ENCODE data around the gene MEF2A. TPM values are rescaled to one million over a fixed set of nuclear protein-coding genes. Genes with fewer than 3 reads are reported as not detected.

MEF2A gene
- total RNA-seq, 1 donor from 2014 or later = 27.2 TPM

- intact Hi-C loops (cut with micrococcal nuclease) = no loop called here
Measured at GRCh38 chr15:99753066-99753465, 187.3 kb downstream of the MEF2A start.

- intact Hi-C loops (cut with micrococcal nuclease) = loop anchor here (1.0 to 5.0 kb wide), 7 partner anchors 23 to 483 kb away; partner anchors contain the start of genes LYSMD4 and MEF2A
Measured at GRCh38 chr15:99755692-99756409, 190.1 kb downstream of the MEF2A start.

GRCh38 chr15:99762288-99762687, 196.5 kb downstream of the MEF2A start:
- intact Hi-C loops (cut with micrococcal nuclease) = no loop called here

- intact Hi-C loops (cut with micrococcal nuclease) = no loop called here
Measured at GRCh38 chr15:99763827-99764226, 198.0 kb downstream of the MEF2A start.

- intact Hi-C loops (cut with micrococcal nuclease) = no loop called here
Measured at GRCh38 chr15:99764522-99764921, 198.7 kb downstream of the MEF2A start.

Other genes with a start within 250 kb of the MEF2A start
- gene LYSMD4, start 167.5 kb downstream of the MEF2A start, total RNA-seq = 13.0 and 13.5 TPM in 2 replicates

Measured in T-helper 1 cell treated with Interleukin-12 subunit alpha and Interleukin-12 subunit beta and Interleukin-4 antibody, amounts not matched to agents 30 ng/mL and 1 ng/mL, for 36 hours (primary cell).